NCI-H2227 (cell line): ENCODE results near the gene PPP6R1.

Source experiments
- DNase-seq: peaks from one replicate; lab custom pipeline; 2025; ENCODE audit not compliant: unreplicated experiment; lab: John Stamatoyannopoulos, UW

Gene PPP6R1

DNA sequence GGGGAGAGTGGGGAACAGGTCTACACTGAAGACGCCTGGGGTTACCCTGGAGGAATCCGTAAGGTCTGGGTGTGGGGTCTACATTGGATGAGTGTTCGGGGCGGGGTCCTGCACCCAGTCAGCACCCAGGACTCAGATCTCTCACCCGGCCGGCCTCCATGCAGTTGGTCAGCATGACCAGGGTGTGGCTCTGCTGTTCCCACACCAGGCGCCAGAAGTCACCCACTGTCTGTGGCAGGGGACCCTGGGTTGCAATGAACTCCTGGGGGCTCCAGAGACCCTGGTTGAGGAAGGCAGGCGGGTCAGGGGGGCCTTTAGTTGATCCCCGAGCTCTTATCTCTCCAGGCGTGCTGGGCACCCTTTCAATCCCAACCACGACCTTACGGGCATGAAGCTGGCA, 72.7 kb downstream of the PPP6R1 start:
- DNase-seq, result no peak

DNA sequence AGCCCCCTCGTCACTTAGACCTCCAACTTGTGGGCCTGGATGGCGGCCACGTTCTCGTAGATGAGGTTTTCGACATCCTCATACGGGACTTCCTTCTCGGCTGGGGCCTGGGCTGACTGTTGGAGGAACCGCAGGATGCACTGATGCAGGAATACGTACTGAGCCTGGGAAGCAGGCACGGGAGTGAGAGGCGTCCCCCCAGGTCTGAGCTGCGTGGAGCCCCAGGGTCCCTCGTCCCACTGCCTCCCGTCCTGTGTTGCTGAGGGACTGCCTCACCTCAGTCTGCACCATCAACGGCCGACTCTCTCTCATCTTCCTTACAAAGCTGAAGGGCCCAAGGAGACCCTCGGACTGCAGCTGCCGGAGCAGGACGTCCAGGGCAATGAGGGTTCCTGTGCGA, 77.1 kb downstream of the PPP6R1 start:
- DNase-seq, result no peak
